ENCODE results near the gene IMP4.

Gene IMP4

DNA sequence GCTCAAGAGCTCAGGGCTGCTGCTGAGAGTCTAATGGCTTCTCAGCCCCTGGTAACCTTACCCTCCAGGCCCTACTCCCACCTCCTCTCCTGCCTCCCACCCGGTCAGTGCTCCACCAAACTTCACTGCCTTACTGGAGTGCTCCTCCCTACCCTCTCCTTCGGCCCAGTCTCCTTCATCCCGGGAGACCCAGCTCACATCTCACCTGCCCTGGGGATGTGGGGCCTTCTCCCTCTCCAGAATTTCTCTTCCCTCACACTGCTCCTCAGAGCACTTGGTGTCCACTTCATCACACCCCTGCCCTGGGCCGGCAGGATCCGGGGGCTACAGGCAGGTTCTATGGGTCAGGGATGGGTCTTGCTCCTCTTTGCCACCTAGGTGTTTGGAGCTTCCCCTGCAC lies 34.8 kb downstream of the IMP4 start:
- DNase-seq (ENCODE audit: low read depth in 2 of 2) = no peak

DNA sequence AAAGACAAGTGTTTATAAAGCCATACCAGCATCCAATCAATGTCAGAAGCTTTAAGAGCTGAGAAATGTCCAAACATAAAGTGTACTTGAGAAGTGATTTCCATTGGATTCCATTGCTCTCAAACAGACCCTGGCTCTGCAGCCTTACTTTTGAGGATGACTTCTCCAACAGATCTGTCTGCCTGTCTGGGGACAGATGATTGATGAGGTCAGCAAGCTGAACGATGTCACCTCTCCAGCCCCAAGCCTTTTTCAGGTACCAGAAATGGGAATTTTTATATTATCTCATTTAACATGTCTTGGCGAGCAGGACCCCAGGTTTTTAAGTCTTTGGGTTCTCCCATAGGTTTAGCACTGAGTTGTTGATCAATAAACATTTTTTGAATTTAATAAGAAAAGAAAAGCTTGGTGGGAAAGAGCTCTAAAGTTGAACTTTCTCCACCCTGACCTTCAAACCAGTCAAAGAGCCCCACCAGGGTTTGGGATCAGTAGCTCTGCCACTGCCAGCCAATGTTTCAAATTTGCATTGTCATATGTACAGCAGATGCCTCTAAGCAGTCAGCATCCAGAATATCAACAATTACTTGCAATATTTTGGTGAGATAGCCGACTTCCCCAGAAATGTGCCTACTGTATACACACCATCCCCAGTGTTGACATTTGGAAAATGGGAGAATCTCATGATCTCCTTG lies 35.7 kb downstream of the IMP4 start:
- DNase-seq (ENCODE audit: low read depth in 2 of 2) = no peak

DNA sequence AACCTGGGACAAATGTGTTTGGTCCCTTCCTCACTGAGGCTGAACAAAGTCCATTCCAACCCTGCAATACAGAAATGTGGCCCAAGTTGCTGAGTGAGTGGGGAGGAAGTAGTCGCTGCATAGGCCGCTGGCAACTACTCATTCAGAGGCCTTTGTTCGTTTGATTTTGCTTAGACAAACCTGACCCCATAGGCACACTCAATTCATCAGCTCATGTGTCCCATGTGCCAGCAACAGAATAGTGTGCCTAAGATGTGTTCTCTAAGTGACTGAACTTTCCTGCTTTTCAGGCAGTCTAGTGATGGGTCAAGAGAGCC lies 36.2 kb downstream of the IMP4 start:
- no peak for DNase-seq (ENCODE audit: low read depth in 2 of 2)

DNA sequence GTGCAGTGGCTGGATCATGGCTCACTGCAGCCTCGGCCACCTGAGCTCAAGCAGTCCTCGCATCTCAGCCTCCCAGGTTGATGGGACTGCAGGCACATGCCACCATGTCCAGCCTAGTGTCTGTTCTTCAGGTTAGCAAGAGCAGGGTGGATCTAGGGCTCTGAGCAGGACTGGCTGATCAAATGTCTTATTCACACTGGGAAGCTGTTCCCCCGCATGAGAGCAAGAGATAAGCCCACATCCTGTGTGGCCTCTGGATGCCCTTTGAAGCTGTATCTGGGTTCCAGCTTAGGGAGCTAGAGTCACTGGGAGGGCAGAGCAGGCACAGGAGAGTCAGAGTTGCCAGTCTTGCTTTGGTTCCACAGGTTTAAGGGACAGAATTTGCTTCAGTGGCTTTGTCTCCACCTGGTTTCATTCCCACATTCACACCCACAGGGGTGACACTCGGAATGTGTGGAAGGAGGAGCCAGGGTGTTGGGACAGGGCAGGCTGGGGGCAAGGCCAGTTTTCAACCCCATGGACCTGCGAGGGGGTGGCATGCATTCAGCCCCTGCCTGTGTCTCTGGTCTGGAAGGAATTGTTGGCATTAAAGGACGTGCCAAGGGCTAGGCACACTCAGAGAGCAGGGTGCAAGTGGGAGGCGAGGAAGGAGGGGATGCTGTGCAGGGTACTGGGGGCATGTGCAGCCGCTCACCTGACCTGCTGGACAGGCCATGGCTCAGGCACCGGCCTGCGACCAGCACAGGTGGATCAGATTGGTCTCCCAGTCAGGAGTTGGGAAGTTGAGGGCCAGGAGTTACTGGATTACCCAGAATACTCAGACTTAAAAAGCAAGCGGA lies 37.6 kb downstream of the IMP4 start:
- no peak for DNase-seq (ENCODE audit: low read depth in 2 of 2)

DNA sequence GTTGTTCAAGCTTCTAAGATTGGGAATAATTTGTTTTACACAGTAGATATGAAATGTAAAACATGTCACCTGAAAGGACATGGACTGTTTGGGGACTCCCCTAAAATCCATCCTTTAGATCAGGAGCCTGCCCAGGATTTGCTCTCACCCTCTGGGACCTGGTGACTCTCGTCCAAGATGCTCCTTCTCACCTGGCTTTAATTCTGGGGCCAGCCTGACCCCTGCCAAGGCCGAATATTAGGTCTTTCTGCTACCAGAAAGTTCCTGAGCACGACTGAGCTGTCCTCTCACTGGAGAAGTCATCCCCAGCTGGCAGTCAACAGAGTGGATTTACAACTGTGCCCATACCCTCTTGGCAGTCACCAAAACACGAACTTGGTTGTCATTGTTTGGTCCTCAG lies 38.4 kb downstream of the IMP4 start:
- DNase-seq (ENCODE audit: low read depth in 2 of 2) = no peak

DNA sequence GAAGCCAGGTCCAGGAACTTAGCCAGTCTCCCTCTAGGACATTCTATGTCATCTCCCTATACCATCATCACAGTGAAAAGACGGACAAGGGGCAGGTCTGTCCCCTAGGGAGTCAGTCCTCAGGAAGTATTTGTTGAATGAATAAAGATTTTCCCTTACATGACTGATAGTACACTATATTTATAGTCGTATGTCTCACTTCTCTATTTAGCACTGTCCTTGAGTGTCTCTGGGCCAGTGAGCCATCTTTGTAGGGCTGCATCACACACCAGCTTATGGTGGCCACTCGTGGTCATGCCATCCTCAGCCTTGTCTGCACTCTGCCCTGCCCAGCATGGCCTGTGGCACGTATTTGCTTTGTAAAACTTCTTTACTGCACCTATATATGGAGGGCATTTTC lies 38.9 kb downstream of the IMP4 start:
- DNase-seq (ENCODE audit: low read depth in 2 of 2) = no peak

DNA sequence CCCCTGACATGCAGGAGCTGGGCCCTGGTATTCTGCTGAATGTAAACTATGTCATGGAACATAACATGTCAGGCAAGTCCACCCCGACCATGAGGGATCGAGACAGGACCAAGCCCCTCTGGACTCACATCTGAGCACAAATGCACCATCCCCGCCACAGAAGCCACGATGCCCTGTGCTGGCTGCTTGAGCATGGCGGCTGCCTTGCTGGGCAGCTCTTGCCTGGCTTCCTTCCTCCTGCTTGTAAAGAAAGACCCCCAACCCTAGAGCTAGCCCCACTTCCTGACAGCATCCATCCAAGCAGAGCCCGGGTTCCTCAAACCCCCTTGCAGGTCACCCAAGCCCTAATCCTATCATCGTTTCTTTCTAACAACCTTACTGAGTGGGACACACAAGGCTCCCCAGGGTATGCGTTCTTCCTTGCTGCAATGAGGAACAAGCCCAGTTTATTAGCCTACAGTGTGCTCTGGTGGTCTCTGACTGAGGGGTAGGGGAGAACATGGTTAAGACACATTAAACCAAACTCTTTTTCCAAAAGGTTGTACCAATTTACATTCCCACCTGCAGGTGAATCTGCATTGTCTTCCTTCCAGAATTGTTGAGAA lies 39.7 kb downstream of the IMP4 start:
- DNase-seq (ENCODE audit: low read depth in 2 of 2) = no peak

DNA sequence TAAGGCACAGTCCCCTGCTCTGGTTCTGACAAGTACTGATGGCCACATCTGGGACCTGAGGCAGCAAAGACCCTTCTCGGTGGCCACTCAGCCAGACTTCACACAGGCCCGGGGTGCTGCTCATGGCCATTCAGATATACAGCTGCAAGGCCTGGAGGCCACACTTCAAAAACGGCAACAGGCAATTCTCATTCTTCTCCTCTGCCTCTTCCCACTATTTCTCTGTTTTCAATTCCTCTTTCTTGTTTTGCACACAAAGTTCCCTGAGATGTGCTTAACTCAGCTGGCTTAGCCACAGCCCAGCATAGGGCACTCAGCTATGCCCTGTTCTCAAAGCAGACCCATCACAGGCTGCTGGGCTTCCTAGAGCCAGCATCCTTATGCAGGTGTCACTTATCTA lies 43.0 kb downstream of the IMP4 start:
- DNase-seq (ENCODE audit: low read depth in 2 of 2) = no peak

DNA sequence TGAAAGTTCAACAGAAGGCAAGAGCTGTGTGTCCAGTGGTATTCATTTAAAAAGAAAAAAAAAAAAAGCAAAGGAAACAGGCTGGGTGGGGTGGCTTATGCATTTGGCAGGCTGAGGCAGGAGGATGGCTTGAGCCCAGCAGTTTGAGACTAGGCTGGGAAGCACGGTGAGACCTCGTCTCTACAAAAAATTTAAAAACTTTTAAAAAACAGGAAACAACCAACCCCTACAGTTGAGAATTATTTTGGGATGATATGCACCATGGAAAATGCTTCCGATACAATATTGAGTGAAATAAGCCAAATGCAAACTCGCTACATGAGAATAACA lies 44.3 kb downstream of the IMP4 start:
- no peak for DNase-seq (ENCODE audit: low read depth in 2 of 2)

DNA sequence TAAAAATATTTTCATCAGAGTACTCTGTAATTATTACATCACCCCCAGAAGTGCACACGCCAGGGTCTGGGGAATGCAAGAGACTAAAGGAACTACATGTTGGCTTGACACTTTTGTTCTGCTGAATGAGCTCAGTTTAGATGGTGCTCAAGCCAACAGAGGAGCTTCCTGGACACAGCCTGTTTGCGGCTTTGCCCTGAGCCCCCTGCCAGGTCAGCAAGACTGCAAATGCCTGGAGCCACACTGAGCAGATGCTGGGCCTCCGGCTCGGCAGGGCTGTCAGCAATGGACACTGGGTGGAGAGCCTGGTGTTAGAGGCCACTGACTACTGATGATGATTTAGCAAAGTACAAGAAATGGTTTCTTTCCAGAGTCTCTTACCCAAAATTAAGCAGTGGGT lies 45.1 kb downstream of the IMP4 start:
- DNase-seq (ENCODE audit: low read depth in 2 of 2) = no peak

DNA sequence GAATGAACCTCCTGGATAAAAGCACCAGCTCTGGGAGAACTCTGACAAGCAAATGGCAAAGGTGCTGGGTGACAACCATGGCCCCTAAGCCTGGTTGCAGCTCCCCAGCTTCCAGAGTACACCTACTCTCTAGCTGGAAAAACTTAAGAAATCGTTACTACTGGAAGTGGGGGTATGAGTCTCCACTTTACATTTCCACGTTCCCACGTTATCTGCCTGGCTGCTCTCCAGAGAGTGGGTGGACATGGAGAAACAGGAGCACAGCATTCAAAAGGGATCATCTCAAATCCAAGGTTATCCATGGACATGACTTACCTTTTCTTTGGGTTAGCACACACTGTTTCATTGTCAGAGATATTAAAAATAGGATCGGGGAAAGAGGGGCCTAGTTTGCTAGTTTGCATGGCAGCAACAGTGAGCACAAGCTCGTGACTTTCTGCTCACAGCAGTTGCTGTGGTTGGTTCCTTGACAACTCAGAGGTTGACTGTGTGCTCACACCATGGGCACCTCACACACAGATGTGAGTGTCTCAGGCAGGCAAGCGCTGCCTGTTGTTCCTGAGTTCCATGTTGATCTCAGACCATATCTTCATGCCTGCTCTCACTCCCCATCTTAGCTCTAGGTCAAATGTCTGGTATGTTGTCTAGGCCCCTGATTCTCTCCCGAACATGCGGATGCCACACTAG lies 45.7 kb downstream of the IMP4 start:
- no peak for DNase-seq (ENCODE audit: low read depth in 2 of 2)

DNA sequence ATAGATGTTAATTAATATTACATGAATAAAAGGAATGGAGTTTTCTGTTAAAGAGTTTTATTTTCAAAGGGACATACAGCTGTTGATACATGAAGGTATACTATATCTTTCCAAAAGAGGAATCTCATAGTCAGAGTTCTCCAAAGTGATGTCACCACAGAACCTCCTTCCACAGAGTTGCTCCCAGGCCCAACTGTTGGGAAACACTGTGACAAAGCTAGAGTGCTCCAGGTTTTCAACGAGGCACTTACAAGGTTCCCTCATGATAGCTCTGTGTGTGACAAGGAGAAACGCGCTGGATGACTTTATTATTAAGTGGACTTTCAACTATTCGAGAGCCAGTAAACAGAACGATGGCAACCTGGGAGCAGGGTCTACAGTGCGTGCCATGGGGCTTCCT lies 46.7 kb downstream of the IMP4 start:
- no peak for DNase-seq (ENCODE audit: low read depth in 2 of 2)

DNA sequence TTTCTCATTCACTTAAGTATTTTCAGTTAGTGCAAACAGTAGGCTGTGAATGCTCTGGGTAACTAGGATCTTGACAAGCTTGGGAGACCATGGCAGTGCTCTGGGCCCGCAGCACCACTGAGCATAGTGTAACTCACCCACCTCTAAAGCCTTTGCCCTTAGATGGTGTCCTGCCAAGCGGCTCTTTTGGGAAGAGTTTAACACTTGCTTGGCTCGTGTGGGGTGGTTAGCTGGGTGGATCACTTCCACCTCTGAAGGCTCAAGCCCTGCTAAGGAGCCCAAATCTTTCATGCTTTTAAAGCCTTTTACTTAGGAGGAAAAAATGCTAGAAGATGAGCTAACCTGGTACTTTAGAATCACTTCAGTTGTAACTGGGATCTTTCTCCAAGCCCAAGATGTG lies 47.1 kb downstream of the IMP4 start:
- no peak for DNase-seq (ENCODE audit: low read depth in 2 of 2)

DNA sequence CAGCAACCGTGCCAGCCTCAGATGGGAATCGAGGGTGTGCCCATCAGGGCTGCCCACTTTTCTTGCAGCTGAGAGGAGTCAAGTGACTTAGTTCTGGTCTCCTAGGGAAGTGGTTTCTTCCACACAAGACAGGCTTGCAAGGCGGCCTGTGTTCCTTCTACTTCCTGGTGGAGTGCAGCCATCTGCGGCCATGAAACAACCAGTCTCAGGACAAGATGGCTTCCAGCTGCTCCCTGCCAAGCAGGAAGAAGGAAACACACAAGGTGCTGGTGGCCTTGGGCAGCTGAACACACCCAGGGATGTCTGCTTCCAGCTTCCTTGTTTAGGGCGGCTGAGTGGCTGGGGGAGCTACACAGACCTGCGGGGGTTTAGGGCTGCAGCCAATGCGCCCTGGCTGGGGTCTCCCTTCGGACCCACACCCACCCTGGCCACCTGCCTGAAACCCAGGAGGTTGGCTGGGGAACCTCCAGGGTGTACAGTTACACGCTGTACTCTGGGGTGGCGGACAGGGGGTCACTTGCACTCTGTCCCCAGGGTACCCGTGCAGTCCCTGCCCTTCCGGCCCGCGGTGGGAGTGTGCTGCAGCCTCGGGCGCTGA lies 47.9 kb downstream of the IMP4 start:
- no peak for DNase-seq (ENCODE audit: low read depth in 2 of 2)

DNA sequence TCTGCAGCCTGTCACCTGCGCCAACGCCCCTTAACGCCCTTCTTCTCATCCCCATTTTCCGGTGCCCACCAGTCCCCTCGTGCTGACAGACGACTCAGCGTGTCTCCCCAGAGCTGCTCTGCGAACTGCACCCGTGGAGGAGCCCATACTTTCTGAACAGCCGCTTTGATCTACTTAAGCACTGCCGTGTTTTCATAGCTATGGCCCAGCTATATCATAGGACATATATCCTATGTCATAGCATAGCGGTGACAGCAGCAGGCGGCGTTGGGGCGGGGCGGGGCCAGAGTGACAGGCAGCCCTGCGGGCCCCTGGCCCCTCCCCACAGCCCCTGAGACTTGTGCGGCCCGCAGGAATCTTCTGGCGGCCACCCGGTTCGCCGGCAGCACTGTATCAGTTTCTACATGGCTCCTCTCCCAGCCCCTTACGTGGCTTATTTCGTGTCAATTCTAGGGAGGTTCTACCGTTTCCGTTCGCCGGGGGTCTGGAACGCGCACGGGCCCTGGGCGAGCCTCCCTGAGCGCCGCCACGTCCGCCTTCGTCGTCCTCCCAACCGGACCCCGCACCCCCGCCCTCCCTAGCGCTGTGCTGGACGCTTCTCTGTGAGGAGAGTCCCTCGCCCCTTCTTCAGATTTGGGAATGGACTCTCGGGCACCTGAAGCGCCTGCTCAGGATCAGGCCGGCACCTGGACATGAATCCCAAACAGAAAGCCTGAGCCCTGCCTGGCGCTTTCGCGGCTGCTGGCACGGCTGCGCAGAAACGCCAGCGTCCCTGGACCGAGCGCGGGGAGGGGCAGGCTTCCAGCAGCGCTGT lies 48.6 kb downstream of the IMP4 start:
- DNase-seq (ENCODE audit: low read depth in 2 of 2) = peak in 1 of 2 experiments; percentile 75

DNA sequence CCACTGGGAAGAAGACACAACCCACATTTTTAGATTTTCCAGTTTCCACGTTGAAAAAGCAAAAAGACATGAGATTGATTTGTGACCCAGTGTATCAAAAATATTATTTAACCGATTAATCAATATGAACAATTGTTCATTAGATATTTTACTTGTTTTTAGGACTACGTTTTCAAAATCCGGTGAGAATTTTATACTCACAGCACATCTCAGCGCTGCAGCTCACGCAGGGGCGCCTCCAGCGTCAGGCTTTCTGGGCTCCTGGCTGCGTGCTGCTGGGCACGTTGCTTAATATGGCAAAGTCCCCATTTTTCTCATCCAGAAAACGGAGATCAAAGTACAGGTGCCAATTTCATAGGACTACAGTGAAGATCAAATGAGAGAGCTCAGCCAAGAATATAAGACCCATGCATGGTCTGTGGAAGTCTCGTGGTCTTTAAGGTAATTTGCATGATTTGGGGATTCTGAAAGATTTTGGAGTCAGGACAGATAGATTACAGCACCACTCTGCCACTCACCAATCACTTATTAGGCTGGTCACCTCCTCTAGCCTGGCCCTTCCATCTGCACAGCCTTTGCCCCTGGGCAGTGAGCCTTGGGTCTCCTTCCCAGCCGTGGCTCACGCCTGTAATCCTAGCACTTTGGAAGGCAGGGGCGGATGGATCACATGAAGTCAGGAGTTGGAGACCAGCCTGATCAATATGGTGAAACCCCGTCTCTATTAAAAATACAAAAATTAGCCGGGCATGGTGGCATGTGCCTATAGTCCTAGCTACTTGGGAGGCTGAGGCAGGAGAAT lies 49.4 kb downstream of the IMP4 start:
- no peak for DNase-seq (ENCODE audit: low read depth in 2 of 2)

DNA sequence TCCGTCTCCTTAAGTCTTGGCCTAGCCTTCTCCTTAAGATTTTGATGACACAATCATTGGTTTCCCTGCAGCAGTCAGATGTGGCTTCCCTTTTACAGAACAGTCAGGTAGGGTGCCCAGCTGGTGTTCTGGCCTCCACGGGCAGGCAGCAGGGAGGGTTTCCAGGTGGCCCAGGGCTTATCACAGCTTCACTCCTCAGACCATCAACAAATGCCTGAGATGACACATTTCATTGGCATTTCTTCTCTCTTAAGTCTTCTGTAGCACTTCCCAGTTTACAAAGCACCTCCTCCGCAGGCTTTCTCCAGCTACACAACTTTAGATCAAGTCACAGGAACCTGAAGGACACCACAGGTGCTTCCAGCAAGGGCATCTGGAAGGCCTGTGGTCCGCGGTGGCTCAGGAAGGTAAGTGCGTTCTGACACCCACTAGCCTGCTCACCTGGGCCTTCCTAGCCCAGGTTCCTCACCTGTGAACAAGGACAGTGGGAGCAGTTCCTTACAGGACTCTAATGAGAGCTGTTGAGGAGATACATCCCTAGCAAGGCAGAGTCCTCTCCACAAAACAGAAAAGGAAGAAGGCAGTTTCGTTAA lies 50.7 kb downstream of the IMP4 start:
- DNase-seq (ENCODE audit: low read depth in 2 of 2) = no peak
